Tibial nerve (tissue), 3 donors: ENCODE data around the gene ARAP1.

Source experiments
- CTCF ChIP-seq, 5 experiments: fragments of 200-600 bp in 3 of 5; fragments of 450-650 bp in 2 of 5; sonication (generic) in 3 of 5; IDR thresholded peaks; one replicate each; pipeline ENCODE4 v1.5.1; 2016 to 2019; ENCODE audit warnings: antibody characterized with exemption in 5 of 5, mild to moderate bottlenecking in 3 of 5, moderate library complexity in 2 of 5
- POLR2A ChIP-seq, 2 donors: fragments of 450-650 bp; IDR thresholded peaks; one replicate each; pipeline ENCODE4 v1.6.1; 2017; ENCODE audit warnings: antibody characterized with exemption in 2 of 2, mild to moderate bottlenecking in 2 of 2, moderate library complexity in 2 of 2

GRCh38 chr11:72703267-72704008, 48.8 kb downstream of the ARAP1 start:
- no peak for TF ChIP-seq CTCF (IDR thresholded peaks at IDR 0.05)
- peak in 1 of 2 donors; percentile 37 for TF ChIP-seq POLR2A (IDR thresholded peaks at IDR 0.05)
